Mucosa of rectum (tissue), 2 donors: ENCODE results near the gene SNIP1.
A peak's percentile ranks its signal among the peaks of the same experiment; 100 is the strongest.
"Not testable (repeated sequence)": the region's sequence is repeated elsewhere in the genome, so short reads cannot be mapped to it uniquely, and the experiment has no call there.

Source experiments
- H3K27ac ChIP-seq, 2 donors: one replicate each; pipeline ENCODE4 v1.7.0; 2013; ENCODE audit warnings: inconsistent platforms in 2 of 2, low read depth in 2 of 2, low read length in 2 of 2
- H3K27me3 ChIP-seq, 2 donors: one replicate each; pipeline ENCODE4 v1.7.0; 2013; ENCODE audit warnings: low read length in 2 of 2; ENCODE audit not compliant: control insufficient read depth in 2 of 2, insufficient read depth in 2 of 2
- H3K36me3 ChIP-seq, 2 donors: one replicate each; pipeline ENCODE4 v1.7.0; 2013; ENCODE audit warnings: low read length in 2 of 2; ENCODE audit not compliant: control insufficient read depth in 2 of 2, insufficient read depth in 2 of 2
- H3K4me1 ChIP-seq, 2 donors: one replicate each; pipeline ENCODE4 v1.7.0; 2013; ENCODE audit warnings: low read length in 2 of 2, mild to moderate bottlenecking in 1 of 2; ENCODE audit not compliant: control insufficient read depth in 2 of 2, insufficient read depth in 2 of 2
- H3K4me3 ChIP-seq, 2 donors: one replicate each; pipeline ENCODE4 v1.7.0; 2013; ENCODE audit warnings: low read length in 2 of 2
- H3K9ac ChIP-seq, 2 donors: one replicate each; pipeline ENCODE4 v1.7.0; 2013; ENCODE audit warnings: low read length in 2 of 2, low read depth in 1 of 2, mild to moderate bottlenecking in 1 of 2
- H3K9me3 ChIP-seq, 2 donors: one replicate each; pipeline ENCODE4 v1.7.0; 2013; ENCODE audit warnings: low read length in 2 of 2; ENCODE audit not compliant: control insufficient read depth in 2 of 2
- donor health status: healthy.
- donor health status: Normal muscosa, but diverticular disease.

The SNIP1 gene

GRCh38 chr1:37537378-37537777 lies 16.7 kb downstream of the SNIP1 start:
- H3K27me3 ChIP-seq, result no peaks in the 10 kb centered on the region
- no peak overlapping the region for H3K4me3 ChIP-seq
- no peak overlapping the region for H3K9ac ChIP-seq
- H3K9me3 ChIP-seq, result no peaks in the 10 kb centered on the region
- H3K36me3 ChIP-seq, result peaks cover 28 to 31% of the 10 kb centered on the region in 2 donors
- no peak overlapping the region for H3K27ac ChIP-seq
- peaks cover 0 to 3% of the 10 kb centered on the region in 2 donors for H3K4me1 ChIP-seq

- peaks cover 0 to 3% of the 10 kb centered on the region in 2 donors for H3K4me1 ChIP-seq
- peaks cover 16 to 19% of the 10 kb centered on the region in 2 donors for H3K36me3 ChIP-seq
- H3K27me3 ChIP-seq, result no peaks in the 10 kb centered on the region
- no peaks in the 10 kb centered on the region for H3K9me3 ChIP-seq
- H3K9ac ChIP-seq, result no peak overlapping the region
- no peak overlapping the region for H3K4me3 ChIP-seq
- no peak overlapping the region for H3K27ac ChIP-seq
Observed at GRCh38 chr1:37533317-37534093, 20.6 kb downstream of the SNIP1 start.

GRCh38 chr1:37532418-37533156 lies 21.5 kb downstream of the SNIP1 start:
- H3K27me3 ChIP-seq, H3K9me3 ChIP-seq, H3K4me3 ChIP-seq, H3K9ac ChIP-seq, H3K27ac ChIP-seq, H3K4me1 ChIP-seq: not testable (repeated sequence)
- peaks cover 11 to 15% of the 10 kb centered on the region in 2 donors for H3K36me3 ChIP-seq

- not testable (repeated sequence) for H3K4me1 ChIP-seq, H3K4me3 ChIP-seq, H3K27ac ChIP-seq, H3K27me3 ChIP-seq, H3K9ac ChIP-seq, H3K9me3 ChIP-seq, H3K36me3 ChIP-seq
Observed at GRCh38 chr1:37529888-37530287, 24.2 kb downstream of the SNIP1 start.

- Histone ChIP-seq H3K4me3 (no peak overlapping the region), H3K36me3 (no peaks in the 10 kb centered on the region), H3K27ac (no peak overlapping the region), H3K27me3 (no peaks in the 10 kb centered on the region), H3K9me3 (no peaks in the 10 kb centered on the region), H3K9ac (no peak overlapping the region), H3K4me1 (peaks cover 0 to 7% of the 10 kb centered on the region in 2 donors)
Observed at GRCh38 chr1:37519613-37520012, 34.5 kb downstream of the SNIP1 start.

GRCh38 chr1:37518929-37519328 lies 35.2 kb downstream of the SNIP1 start:
- not testable (repeated sequence) for H3K27me3 ChIP-seq, H3K36me3 ChIP-seq, H3K4me1 ChIP-seq, H3K9ac ChIP-seq, H3K27ac ChIP-seq, H3K9me3 ChIP-seq
- H3K4me3 ChIP-seq, result peak overlapping the region in 1 of 2 donors; percentile 20

GRCh38 chr1:37518241-37518640 lies 35.9 kb downstream of the SNIP1 start:
- H3K27me3 ChIP-seq, H3K9ac ChIP-seq, H3K4me3 ChIP-seq, H3K36me3 ChIP-seq, H3K9me3 ChIP-seq, H3K27ac ChIP-seq: not testable (repeated sequence)
- H3K4me1 ChIP-seq, result peaks cover 5 to 14% of the 10 kb centered on the region in 2 donors

GRCh38 chr1:37517569-37517968 lies 36.5 kb downstream of the SNIP1 start:
- no peaks in the 10 kb centered on the region for H3K9me3 ChIP-seq

GRCh38 chr1:37515185-37516034 lies 38.7 kb downstream of the SNIP1 start:
- Histone ChIP-seq H3K9ac (peak overlapping the region; percentile 93 to 94), H3K27ac (peak overlapping the region; percentile 95 to 96), H3K27me3 (no peaks in the 10 kb centered on the region), H3K9me3 (no peaks in the 10 kb centered on the region), H3K4me3 (peak overlapping the region; percentile 93 to 94), H3K4me1 (peaks cover 5 to 16% of the 10 kb centered on the region in 2 donors), H3K36me3 (peaks cover 0 to 7% of the 10 kb centered on the region in 2 donors)

More at GRCh38 chr1:37517569-37517968, 36.5 kb downstream of the SNIP1 start:
- Histone ChIP-seq H3K36me3 (peaks cover 0 to under 1% of the 10 kb centered on the region in 2 donors), H3K27me3 (no peaks in the 10 kb centered on the region), H3K4me3 (no peak overlapping the region), H3K27ac (no peak overlapping the region), H3K4me1 (peaks cover 5 to 16% of the 10 kb centered on the region in 2 donors), H3K9ac (no peak overlapping the region)
